ENCODE measurements around the gene PSMB7. TPM values are rescaled to one million over a fixed set of nuclear protein-coding genes. Genes with fewer than 3 reads are reported as not detected.

The PSMB7 gene
- total and polyA plus RNA-seq, 2 of the 8 experiments (the other 6 are each of a cell fraction or from before 2014, with no cell fraction given), result 222 to 357 TPM

GRCh38 chr9:124438091-124438490 lies 22.8 kb upstream of the PSMB7 start:
- ChIA-PET CTCF (ENCODE audit: partially characterized antibody) (interaction anchor here (1.3 to 9.8 kb wide), 3 partner anchors 9 to 18 kb away, joined by 4 to 87 read pairs (median 5); no protein-coding TSS in a partner anchor), POLR2A (ENCODE audit: partially characterized antibody) (interaction anchor here (1.6 kb wide), 1 partner anchor 16 kb away, joined by 5 read pairs; no protein-coding TSS in a partner anchor)
- Histone ChIP-seq H3K14ac (ENCODE audit: insufficient read length) (no peak overlapping the region), H4K5ac (ENCODE audit: insufficient read length, low read depth, low read length) (no peak overlapping the region), H3K4me1 (replicated peaks in 1 of 4; ENCODE audit: control insufficient read depth in 3 of 4, insufficient read depth in 4 of 4, low read length in 3 of 4) (no peaks in the 10 kb centered on the region), H3K9me3 (ENCODE audit: insufficient read depth in 2 of 2, low read depth in 1 of 2, low read length in 1 of 2) (no peaks in the 10 kb centered on the region), H3K23me2 (ENCODE audit: low read depth, low read length) (no peaks in the 10 kb centered on the region), H2AK5ac (ENCODE audit: low read depth, low read length) (no peak overlapping the region), H4K8ac (ENCODE audit: extremely low read depth, insufficient read depth, low read length) (no peak overlapping the region), H2BK5ac (ENCODE audit: low read depth, low read length) (no peak overlapping the region), H3K4me3 (ENCODE audit: extremely low read depth in 1 of 4, insufficient read depth in 2 of 4, low read depth in 3 of 4, low read length in 4 of 4) (no peak overlapping the region), H2BK120ac (replicated peaks; ENCODE audit: low read depth, low read length) (no peak overlapping the region), H4K91ac (replicated peaks; ENCODE audit: insufficient read length, low read length) (no peak overlapping the region), H3K79me1 (ENCODE audit: low read depth, low read length) (no peaks in the 10 kb centered on the region), H3K27ac (ENCODE audit: low read depth, low read length) (no peak overlapping the region), H3K23ac (ENCODE audit: insufficient read length) (no peak overlapping the region), H2AFZ (ENCODE audit: low read length) (no peak overlapping the region), H4K20me1 (replicated peaks in 1 of 2; ENCODE audit: control insufficient read depth in 1 of 2, insufficient read depth in 2 of 2, low read length in 2 of 2) (no peaks in the 10 kb centered on the region), H2BK12ac (ENCODE audit: low read depth, low read length) (no peak overlapping the region), H3K56ac (replicated peaks; ENCODE audit: insufficient read length, low read depth, low read length) (no peak overlapping the region), H2BK15ac (ENCODE audit: low read length) (no peak overlapping the region), H2BK20ac (ENCODE audit: low read length) (no peak overlapping the region), H3K18ac (ENCODE audit: extremely low read depth, low read length) (no peak overlapping the region; the same call in 1 of the 2 replicates), H3K27me3 (replicated peaks in 1 of 4; ENCODE audit: control insufficient read depth in 3 of 4, extremely low read depth in 1 of 4, insufficient read depth in 3 of 4, low read length in 3 of 4) (no peaks in the 10 kb centered on the region; a peak in 1 of 7 replicates), H3K4ac (replicated peaks; ENCODE audit: insufficient read length, low read depth, low read length) (no peak overlapping the region), H3K79me2 (ENCODE audit: control insufficient read depth in 1 of 2, insufficient read depth in 2 of 2, low read length in 2 of 2) (no peaks in the 10 kb centered on the region), H3K36me3 (ENCODE audit: control insufficient read depth in 2 of 4, insufficient read depth in 4 of 4, low read length in 3 of 4) (no peaks in the 10 kb centered on the region), H3K9ac (replicated peaks in 1 of 4; ENCODE audit: extremely low read depth in 1 of 4, low read depth in 3 of 4, low read length in 3 of 4) (no peak overlapping the region), H3K4me2 (ENCODE audit: insufficient read depth in 1 of 2, low read depth in 2 of 2, low read length in 2 of 2) (no peak overlapping the region)
- DNase-seq (ENCODE audit: low read depth in 1 of 2, low spot score in 2 of 2) (no peak), FAIRE-seq (no peak)
- TF ChIP-seq SP4 (IDR thresholded peaks at IDR 0.05; ENCODE audit: low read length) (no peak), EZH2 (IDR thresholded peaks at IDR 0.05; ENCODE audit: low read depth, low read length, severe bottlenecking) (no peak), SUZ12 (IDR thresholded peaks at IDR 0.05; ENCODE audit: low read length) (no peak), CREB1 (IDR thresholded peaks at IDR 0.05) (no peak), JUND (IDR thresholded peaks at IDR 0.05; ENCODE audit: low read length) (no peak), SRF (IDR thresholded peaks at IDR 0.05; ENCODE audit: low read depth, low read length) (no peak), SAP30 (IDR thresholded peaks at IDR 0.05; ENCODE audit: insufficient read depth, insufficient replicate concordance, low read length) (no peak), POLR2AphosphoS5 (IDR thresholded peaks at IDR 0.05; ENCODE audit: low read depth, low read length) (no peak), BRCA1 (IDR thresholded peaks at IDR 0.05; ENCODE audit: low read depth, low read length) (no peak), CHD1 (IDR thresholded peaks at IDR 0.05; ENCODE audit: low read depth, low read length) (no peak), NRF1 (IDR thresholded peaks at IDR 0.05; ENCODE audit: low read depth, low read length) (no peak), TEAD4 (IDR thresholded peaks at IDR 0.05; ENCODE audit: low read depth, low read length) (no peak)
- 94% methylated on average over 9 of the region's 9 CpGs; no CpG with 5 or more reads in 1 of the 2 experiments for WGBS, 2 experiments (ENCODE audit: extremely low coverage in 1 of 2, insufficient coverage in 1 of 2, insufficient read length in 1 of 2, insufficient replicate concordance in 2 of 2, low coverage in 1 of 2, low lambda C conversion rate in 2 of 2, missing lambda C conversion rate in 1 of 2)

Measured in H1 (cell line).